Loucy (cell line): Measurements from ENCODE around the gene OBP2B.

Experiments
- H2AFZ ChIP-seq: fragments of 200-600 bp; sonication (generic); 2 replicates; pipeline ENCODE4 v1.6.0; 2016; ENCODE audit warnings: antibody characterized with exemption, mild to moderate bottlenecking, low read length, moderate library complexity
- H3F3A ChIP-seq: fragments of 200-600 bp; 2 replicates; pipeline ENCODE4 v1.6.0; 2016; ENCODE audit warnings: antibody characterized with exemption, low read depth, mild to moderate bottlenecking
- H3K27me3 ChIP-seq: fragments of 200-600 bp; sonication (generic); 2 replicates; pipeline ENCODE4 v1.6.1; 2014; ENCODE audit warnings: low read length, mild to moderate bottlenecking; ENCODE audit not compliant: insufficient read depth, poor library complexity, severe bottlenecking
- H3K36me3 ChIP-seq: fragments of 200-600 bp; sonication (generic); 2 replicates; pipeline ENCODE4 v1.6.1; 2016; ENCODE audit warnings: low read length; ENCODE audit not compliant: insufficient read depth
- H3K4me1 ChIP-seq: fragments of 200-600 bp; sonication (generic); 2 replicates; pipeline ENCODE4 v1.5.1; 2014; ENCODE audit warnings: low read length, mild to moderate bottlenecking; ENCODE audit not compliant: insufficient read depth, poor library complexity, severe bottlenecking
- H3K4me2 ChIP-seq: fragments of 200-600 bp; sonication (generic); 2 replicates; pipeline ENCODE4 v1.6.0; 2014; ENCODE audit warnings: antibody characterized with exemption, low read length, low read depth, mild to moderate bottlenecking; ENCODE audit not compliant: poor library complexity, severe bottlenecking
- H3K4me3 ChIP-seq: fragments of 200-600 bp; sonication (generic); 2 replicates; pipeline ENCODE4 v1.5.1; 2014; ENCODE audit warnings: low read length, mild to moderate bottlenecking, mixed read lengths; ENCODE audit not compliant: poor library complexity, severe bottlenecking
- H3K79me2 ChIP-seq: fragments of 200-600 bp; sonication (generic); 2 replicates; pipeline ENCODE4 v1.6.1; 2014; ENCODE audit warnings: low read length; ENCODE audit not compliant: insufficient read depth
- H3K9ac ChIP-seq: fragments of 200-600 bp; sonication (generic); 2 replicates; pipeline ENCODE4 v1.6.0; 2014; ENCODE audit warnings: mild to moderate bottlenecking, low read depth, low read length, moderate library complexity; ENCODE audit not compliant: poor library complexity, severe bottlenecking
- H3K9me2 ChIP-seq: fragments of 200-600 bp; sonication (generic); replicated peaks from 2 replicates; pipeline ENCODE4 v1.6.1; 2016; ENCODE audit warnings: low read depth, low read length, mixed read lengths
- H3K9me3 ChIP-seq: fragments of 200-600 bp; sonication (generic); 2 replicates; pipeline ENCODE4 v1.6.1; 2014; ENCODE audit warnings: mild to moderate bottlenecking, antibody characterized with exemption, low read length, low read depth; ENCODE audit not compliant: insufficient read depth
- H4K20me1 ChIP-seq: fragments of 200-600 bp; sonication (generic); 2 replicates; pipeline ENCODE4 v1.6.0; 2014; ENCODE audit warnings: antibody characterized with exemption, low read length, mild to moderate bottlenecking; ENCODE audit not compliant: insufficient read depth, poor library complexity, severe bottlenecking
- CTCF ChIP-seq: fragments of 200-600 bp; sonication (generic); conservative IDR thresholded peaks from 2 replicates; pipeline ENCODE4 v1.5.1; 2014; ENCODE audit warnings: mild to moderate bottlenecking, antibody characterized with exemption, low read length
- EZH2phosphoT487 ChIP-seq: fragments of 200-600 bp; IDR thresholded peaks from 2 replicates; pipeline ENCODE4 v1.6.1; 2018; ENCODE audit warnings: antibody characterized with exemption, mild to moderate bottlenecking, moderate library complexity, borderline replicate concordance

Gene OBP2B

GRCh38 chr9:133202688-133203453 is 6.2 kb downstream of the OBP2B start:
- H3K9me3 ChIP-seq, result no peaks in the 10 kb centered on the region
- H3K79me2 ChIP-seq, result no peaks in the 10 kb centered on the region
- no peaks in the 10 kb centered on the region for H4K20me1 ChIP-seq
- no peak overlapping the region for H3K4me3 ChIP-seq
- TF ChIP-seq CTCF, result no peak
- no peak for TF ChIP-seq EZH2phosphoT487
- no peaks in the 10 kb centered on the region for H3K36me3 ChIP-seq
- H3K9ac ChIP-seq, result no peak overlapping the region
- H2AFZ ChIP-seq, result no peak overlapping the region
- no peaks in the 10 kb centered on the region for H3F3A ChIP-seq
- no peaks in the 10 kb centered on the region for H3K9me2 ChIP-seq
- no peak overlapping the region for H3K4me2 ChIP-seq
- no peaks in the 10 kb centered on the region for H3K4me1 ChIP-seq
- no peaks in the 10 kb centered on the region for H3K27me3 ChIP-seq

- H3K4me1 ChIP-seq, result no peaks in the 10 kb centered on the region
- H2AFZ ChIP-seq, result no peak overlapping the region
- H3K9ac ChIP-seq, result no peak overlapping the region
- H3K9me2 ChIP-seq, result no peaks in the 10 kb centered on the region
- no peak overlapping the region for H3K4me2 ChIP-seq
- no peak for TF ChIP-seq EZH2phosphoT487
- no peak for TF ChIP-seq CTCF
- H3K9me3 ChIP-seq, result no peaks in the 10 kb centered on the region
- no peaks in the 10 kb centered on the region for H3F3A ChIP-seq
- no peak overlapping the region for H3K4me3 ChIP-seq
- H3K36me3 ChIP-seq, result no peaks in the 10 kb centered on the region
- H4K20me1 ChIP-seq, result no peaks in the 10 kb centered on the region
- H3K79me2 ChIP-seq, result no peaks in the 10 kb centered on the region
- no peaks in the 10 kb centered on the region for H3K27me3 ChIP-seq
These were observed 6.9 kb downstream of the OBP2B start for GRCh38 chr9:133202145-133202513.

DNA sequence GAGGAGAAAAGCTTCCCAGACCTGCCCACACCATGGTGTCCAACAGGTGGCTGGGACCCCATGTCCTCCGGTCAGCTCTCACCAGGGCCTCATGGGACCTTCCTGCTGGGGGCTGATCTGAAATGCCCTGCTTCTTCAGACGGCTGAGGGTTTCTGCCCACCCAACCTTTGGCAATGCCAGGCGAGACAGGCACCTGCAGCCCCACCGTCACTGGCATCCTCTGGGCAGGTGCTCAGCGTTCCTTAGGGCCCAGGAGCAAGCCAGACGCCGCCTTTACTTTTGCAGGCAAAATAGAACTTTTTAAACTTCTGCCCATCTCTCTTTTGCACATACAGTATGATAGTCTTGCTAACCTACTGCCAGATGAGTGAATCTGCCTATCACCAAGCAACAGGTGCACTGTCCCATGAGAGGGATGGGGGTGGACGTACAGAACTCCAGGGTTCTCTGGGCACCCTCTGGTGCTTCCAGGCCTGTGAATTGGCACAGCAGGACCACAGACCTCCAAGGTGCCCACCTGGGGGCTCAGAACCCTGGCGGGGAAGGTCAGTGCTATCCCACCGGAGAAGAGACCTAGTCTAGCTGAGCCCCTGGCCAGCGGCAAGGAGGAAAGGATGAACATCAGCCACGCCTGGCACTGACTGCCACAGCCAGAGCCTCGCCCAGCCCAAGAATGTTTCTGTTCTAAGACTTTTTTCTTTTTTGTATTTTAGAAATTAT is 7.5 kb downstream of the OBP2B start:
- H2AFZ ChIP-seq, result no peak overlapping the region
- no peaks in the 10 kb centered on the region for H3K9me3 ChIP-seq
- H3K9me2 ChIP-seq, result no peaks in the 10 kb centered on the region
- H4K20me1 ChIP-seq, result no peaks in the 10 kb centered on the region
- TF ChIP-seq EZH2phosphoT487 (no peak), CTCF (no peak)
- no peaks in the 10 kb centered on the region for H3K36me3 ChIP-seq
- no peak overlapping the region for H3K4me2 ChIP-seq
- no peaks in the 10 kb centered on the region for H3F3A ChIP-seq
- H3K4me3 ChIP-seq, result no peak overlapping the region
- no peaks in the 10 kb centered on the region for H3K79me2 ChIP-seq
- no peak overlapping the region for H3K9ac ChIP-seq
- no peaks in the 10 kb centered on the region for H3K4me1 ChIP-seq
- no peaks in the 10 kb centered on the region for H3K27me3 ChIP-seq
